Astrocyte of the hippocampus (primary cell): ENCODE measurements around the gene TYRP1.

ENCODE experiments used
- DNase-seq: peaks from one replicate; pipeline ENCODE4 v3.0.0; 2011; ENCODE audit warnings: low read depth, low spot score

The TYRP1 gene

GRCh38 chr9:12697719-12698118 lies 4.5 kb downstream of the TYRP1 start:
- peak; percentile 46 for DNase-seq

- DNase-seq: peak; percentile 47
Observed at GRCh38 chr9:12698266-12698665, 5.1 kb downstream of the TYRP1 start.

GRCh38 chr9:12698986-12699385 lies 5.8 kb downstream of the TYRP1 start:
- no peak for DNase-seq

- no peak for DNase-seq
Observed at GRCh38 chr9:12699529-12699928, 6.3 kb downstream of the TYRP1 start.

GRCh38 chr9:12701126-12701525 lies 7.9 kb downstream of the TYRP1 start:
- no peak for DNase-seq

- peak; percentile 81 for DNase-seq
Observed at GRCh38 chr9:12702160-12702758, 9.1 kb downstream of the TYRP1 start.

GRCh38 chr9:12703996-12704395 lies 10.8 kb downstream of the TYRP1 start:
- no peak for DNase-seq

GRCh38 chr9:12705738-12706391 lies 12.7 kb downstream of the TYRP1 start:
- no peak for DNase-seq

- peak; percentile 55 for DNase-seq
Observed at GRCh38 chr9:12708562-12709298, 15.5 kb downstream of the TYRP1 start.

- no peak for DNase-seq
Observed at GRCh38 chr9:12712532-12712931, 19.3 kb downstream of the TYRP1 start.

GRCh38 chr9:12715268-12715667 lies 22.1 kb downstream of the TYRP1 start:
- DNase-seq: no peak

- DNase-seq: no peak
Observed at GRCh38 chr9:12716823-12717600, 23.8 kb downstream of the TYRP1 start.

GRCh38 chr9:12717907-12718306 lies 24.7 kb downstream of the TYRP1 start:
- no peak for DNase-seq

GRCh38 chr9:12718482-12719026 lies 25.4 kb downstream of the TYRP1 start:
- DNase-seq: peak; percentile 93

- peak; percentile 57 for DNase-seq
Observed at GRCh38 chr9:12719431-12719830, 26.2 kb downstream of the TYRP1 start.

GRCh38 chr9:12720551-12720950 lies 27.4 kb downstream of the TYRP1 start:
- DNase-seq: no peak

- no peak for DNase-seq
Observed at GRCh38 chr9:12722131-12722530, 28.9 kb downstream of the TYRP1 start.

- DNase-seq: peak; percentile 23
Observed at GRCh38 chr9:12723409-12724028, 30.3 kb downstream of the TYRP1 start.

- DNase-seq: no peak
Observed at GRCh38 chr9:12726795-12727194, 33.6 kb downstream of the TYRP1 start.

- no peak for DNase-seq
Observed at GRCh38 chr9:12730198-12730597, 37.0 kb downstream of the TYRP1 start.

- no peak for DNase-seq
Observed at GRCh38 chr9:12730927-12731326, 37.7 kb downstream of the TYRP1 start.
